DND-41 (cell line): Measurements from ENCODE around the gene EFCAB13.
"Not testable (repeated sequence)": the region's sequence is repeated elsewhere in the genome, so short reads cannot be mapped to it uniquely, and the experiment has no call there.

ENCODE experiments used
- CTCF ChIP-seq: IDR thresholded peaks from 2 replicates; pipeline ENCODE4 v1.5.1; 2012; ENCODE audit warnings: borderline replicate concordance, low read length, moderate library complexity, mild to moderate bottlenecking; ENCODE audit not compliant: poor library complexity, severe bottlenecking; ENCODE audit errors: extremely low read depth
- EZH2 ChIP-seq: IDR thresholded peaks from 3 replicates; pipeline ENCODE4 v1.6.1; 2012; ENCODE audit warnings: borderline replicate concordance, low read depth, mild to moderate bottlenecking, moderate library complexity, low read length, inconsistent platforms; ENCODE audit not compliant: severe bottlenecking

- not testable (repeated sequence) for TF ChIP-seq CTCF, EZH2
Measured at GRCh38 chr17:47425887-47426635, 102.3 kb downstream of the EFCAB13 start.
